Islet precursor cell (in vitro differentiated cells): ENCODE results near the gene GPR82.

Source experiments
- DNase-seq: peaks from one replicate; pipeline ENCODE4 v3.0.0-alpha.2; 2018

Gene GPR82

GRCh38 chrX:41720125-41720779 is 3.7 kb upstream of the GPR82 start:
- peak; percentile 79 for DNase-seq

GRCh38 chrX:41721590-41721989 is 2.4 kb upstream of the GPR82 start:
- DNase-seq, result no peak

- DNase-seq, result no peak
These were observed 1.8 kb upstream of the GPR82 start for GRCh38 chrX:41722214-41722613.

GRCh38 chrX:41722816-41723618 is 964 bp upstream of the GPR82 start:
- DNase-seq, result no peak

- DNase-seq, result no peak
These were observed 4.1 kb downstream of the GPR82 start for GRCh38 chrX:41728125-41728524.

- DNase-seq, result no peak
These were observed 6.1 kb downstream of the GPR82 start for GRCh38 chrX:41730081-41730480.

GRCh38 chrX:41732260-41732659 is 8.3 kb downstream of the GPR82 start:
- DNase-seq, result no peak

GRCh38 chrX:41733939-41734338 is 10.0 kb downstream of the GPR82 start:
- no peak for DNase-seq

GRCh38 chrX:41734530-41734929 is 10.5 kb downstream of the GPR82 start:
- no peak for DNase-seq

- no peak for DNase-seq
These were observed 13.1 kb downstream of the GPR82 start for GRCh38 chrX:41737065-41737464.

- no peak for DNase-seq
These were observed 15.9 kb downstream of the GPR82 start for GRCh38 chrX:41739871-41740270.

GRCh38 chrX:41750716-41751115 is 26.7 kb downstream of the GPR82 start:
- DNase-seq, result no peak

GRCh38 chrX:41758401-41758800 is 34.4 kb downstream of the GPR82 start:
- DNase-seq, result no peak

GRCh38 chrX:41759817-41760216 is 35.8 kb downstream of the GPR82 start:
- DNase-seq, result no peak

GRCh38 chrX:41761169-41761568 is 37.2 kb downstream of the GPR82 start:
- no peak for DNase-seq

- no peak for DNase-seq
These were observed 37.7 kb downstream of the GPR82 start for GRCh38 chrX:41761702-41762101.

GRCh38 chrX:41779030-41779564 is 55.1 kb downstream of the GPR82 start:
- DNase-seq, result peak; percentile 70
